G401 (cell line): ENCODE data around the gene SATL1. TPM values are rescaled to one million over a fixed set of nuclear protein-coding genes. Genes with fewer than 3 reads are reported as not detected.
A peak's percentile ranks its signal among the peaks of the same experiment; 100 is the strongest.
"Not testable (repeated sequence)": the region's sequence is repeated elsewhere in the genome, so short reads cannot be mapped to it uniquely, and the experiment has no call there.

Experiments used
- DNase-seq: peaks from one replicate; pipeline ENCODE4 v3.0.0-alpha.2; 2015; ENCODE audit warnings: low spot score
- in situ Hi-C: cut with HindIII; loops from 2 replicates; pipeline ENCODE4 v1.10.0; 2016; ENCODE audit warnings: low sequenced_read_pairs, mixed read lengths
- total RNA-seq: library from RNA; depleted of rRNA; stranded (reverse); fragments of >200 nt; shearing (Covaris generic); gene quantifications from 2 replicates; pipeline ENCODE4 v1.2.3, GENCODE V29; 2014; rRNA removed

The SATL1 gene
- total RNA-seq, 1 experiment from 2014 or later = not detected

GRCh38 chrX:85112293-85112692 lies 131.3 kb downstream of the SATL1 start:
- in situ Hi-C loops = no loop called here

GRCh38 chrX:85111347-85111746 lies 132.2 kb downstream of the SATL1 start:
- DNase-seq = no peak
- in situ Hi-C loops = no loop called here

More at GRCh38 chrX:85112293-85112692, 131.3 kb downstream of the SATL1 start:
- DNase-seq = no peak

GRCh38 chrX:85109235-85109634 lies 134.3 kb downstream of the SATL1 start:
- DNase-seq = no peak
- in situ Hi-C loops = no loop called here

- in situ Hi-C loops = no loop called here
- DNase-seq = no peak
These were observed 135.4 kb downstream of the SATL1 start for GRCh38 chrX:85108165-85108564.

GRCh38 chrX:85107407-85107806 lies 136.2 kb downstream of the SATL1 start:
- no peak for DNase-seq
- in situ Hi-C loops = no loop called here

- DNase-seq = no peak
- in situ Hi-C loops = no loop called here
These were observed 154.2 kb downstream of the SATL1 start for GRCh38 chrX:85089321-85089840.

- in situ Hi-C loops = no loop called here
These were observed 158.7 kb downstream of the SATL1 start for GRCh38 chrX:85084770-85085393.

GRCh38 chrX:85077247-85077646 lies 166.3 kb downstream of the SATL1 start:
- in situ Hi-C loops, DNase-seq: not testable (repeated sequence)

More at GRCh38 chrX:85084770-85085393, 158.7 kb downstream of the SATL1 start:
- DNase-seq = peak; percentile 30

- in situ Hi-C loops = no loop called here
- DNase-seq = no peak
These were observed 177.9 kb downstream of the SATL1 start for GRCh38 chrX:85065512-85066198.

GRCh38 chrX:85052636-85053343 lies 190.8 kb downstream of the SATL1 start:
- in situ Hi-C loops = no loop called here
- DNase-seq = peak; percentile 11

- DNase-seq = no peak
- in situ Hi-C loops = no loop called here
These were observed 191.4 kb downstream of the SATL1 start for GRCh38 chrX:85052205-85052604.

- DNase-seq = no peak
- in situ Hi-C loops = no loop called here
These were observed 192.0 kb downstream of the SATL1 start for GRCh38 chrX:85051627-85052026.

Other genes with a start within 250 kb of the SATL1 start
- 4.6 and 7.7 TPM in 2 replicates for gene APOOL, start 239.9 kb downstream of the SATL1 start, total RNA-seq
- gene ZNF711, start 212 bp upstream of the SATL1 start, total RNA-seq = not detected in 2 replicates
- gene POF1B, start 135.9 kb upstream of the SATL1 start, total RNA-seq = not detected in 2 replicates